22Rv1 (cell line): ENCODE measurements around the gene SLC9A9.

Experiments used
- CTCF ChIP-seq: fragments of 450-650 bp; IDR thresholded peaks from 2 replicates; pipeline ENCODE4 v1.5.1; 2017; ENCODE audit warnings: mild to moderate bottlenecking
- ZFX ChIP-seq: fragments of 450-650 bp; IDR thresholded peaks from 2 replicates; pipeline ENCODE4 v1.6.1; 2017; ENCODE audit warnings: antibody characterized with exemption, borderline replicate concordance

DNA sequence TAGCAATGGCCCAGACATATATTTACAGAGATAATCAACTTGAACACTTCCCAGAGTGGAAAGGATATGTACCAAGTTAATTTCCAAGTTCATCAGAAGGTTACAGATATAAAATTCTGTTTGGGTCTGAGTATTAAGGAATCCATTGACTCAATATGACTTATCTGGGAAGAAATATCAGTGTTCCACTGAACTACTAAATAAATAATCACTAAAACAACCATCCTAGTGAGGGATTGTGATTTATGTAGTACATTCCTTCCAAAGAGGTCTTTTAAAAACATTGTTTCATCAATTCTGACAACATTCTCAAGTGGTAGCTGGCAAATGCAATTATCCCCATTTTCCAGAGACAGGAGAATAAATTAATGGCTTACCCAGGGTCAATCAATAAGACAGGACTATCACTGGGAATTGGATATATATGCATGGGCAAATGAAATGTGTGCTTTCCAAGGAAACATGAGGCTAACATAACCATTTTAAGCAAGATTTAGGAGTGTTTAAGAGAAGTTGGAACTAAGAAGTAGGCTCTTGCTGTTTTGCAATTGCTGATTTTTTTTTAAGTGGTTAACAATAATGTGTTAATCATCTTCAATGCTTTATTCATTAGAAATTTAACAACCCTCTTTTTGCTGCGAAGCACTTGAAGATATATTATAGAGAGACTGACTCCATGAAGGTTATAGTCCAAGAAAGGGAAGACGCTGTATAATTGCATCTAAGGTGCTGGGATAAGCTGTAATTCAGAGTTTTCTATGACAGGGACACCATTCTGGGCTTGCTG, 37.9 kb downstream of the SLC9A9 start:
- TF ChIP-seq CTCF (no peak), ZFX (no peak)
